ENCODE data around the gene GPR155.
"Not testable (repeated sequence)": the region's sequence is repeated elsewhere in the genome, so short reads cannot be mapped to it uniquely, and the experiment has no call there.

GPR155 gene

GRCh38 chr2:174400853-174401252 lies 86.0 kb downstream of the GPR155 start:
- no peak overlapping the region for H3K9ac ChIP-seq (ENCODE audit: low read depth in 1 of 2, low read length in 2 of 2)
- no peak overlapping the region for H3K4me3 ChIP-seq (ENCODE audit: low read depth in 1 of 2, low read length in 2 of 2)
- H3K4me1 ChIP-seq (ENCODE audit: control insufficient read depth in 1 of 2, insufficient read depth in 2 of 2, low read length in 2 of 2), result peaks cover 5 to 7% of the 10 kb centered on the region in 2 donors
- no peaks in the 10 kb centered on the region for H3K9me3 ChIP-seq (ENCODE audit: control insufficient read depth in 1 of 2, low read length in 2 of 2)
- no peaks in the 10 kb centered on the region for H3K27me3 ChIP-seq (ENCODE audit: control insufficient read depth in 1 of 2, insufficient read depth in 2 of 2, low read length in 2 of 2)
- H3K27ac ChIP-seq (ENCODE audit: low read depth, low read length), result no peak overlapping the region
- peaks cover 0 to 21% of the 10 kb centered on the region in 2 donors for H3K36me3 ChIP-seq (ENCODE audit: control insufficient read depth in 1 of 2, insufficient read depth in 2 of 2, low read length in 2 of 2)

- Histone ChIP-seq H3K4me1 (ENCODE audit: control insufficient read depth in 1 of 2, insufficient read depth in 2 of 2, low read length in 2 of 2) (peaks cover 11 to 14% of the 10 kb centered on the region in 2 donors), H3K27me3 (ENCODE audit: control insufficient read depth in 1 of 2, insufficient read depth in 2 of 2, low read length in 2 of 2) (no peaks in the 10 kb centered on the region), H3K9ac (ENCODE audit: low read depth in 1 of 2, low read length in 2 of 2) (no peak overlapping the region), H3K9me3 (ENCODE audit: control insufficient read depth in 1 of 2, low read length in 2 of 2) (no peaks in the 10 kb centered on the region), H3K4me3 (ENCODE audit: low read depth in 1 of 2, low read length in 2 of 2) (no peak overlapping the region), H3K36me3 (ENCODE audit: control insufficient read depth in 1 of 2, insufficient read depth in 2 of 2, low read length in 2 of 2) (peaks cover 0 to 21% of the 10 kb centered on the region in 2 donors), H3K27ac (ENCODE audit: low read depth, low read length) (no peak overlapping the region)
Observed at GRCh38 chr2:174399171-174399570, 87.7 kb downstream of the GPR155 start.

GRCh38 chr2:174397773-174398172 lies 89.1 kb downstream of the GPR155 start:
- Histone ChIP-seq H3K36me3 (ENCODE audit: control insufficient read depth in 1 of 2, insufficient read depth in 2 of 2, low read length in 2 of 2) (peaks cover 0 to 10% of the 10 kb centered on the region in 2 donors), H3K4me1 (ENCODE audit: control insufficient read depth in 1 of 2, insufficient read depth in 2 of 2, low read length in 2 of 2) (peaks cover 16 to 19% of the 10 kb centered on the region in 2 donors), H3K9ac (ENCODE audit: low read depth in 1 of 2, low read length in 2 of 2) (no peak overlapping the region), H3K27ac (ENCODE audit: low read depth, low read length) (no peak overlapping the region), H3K9me3 (ENCODE audit: control insufficient read depth in 1 of 2, low read length in 2 of 2) (no peaks in the 10 kb centered on the region), H3K4me3 (ENCODE audit: low read depth in 1 of 2, low read length in 2 of 2) (no peak overlapping the region), H3K27me3 (ENCODE audit: control insufficient read depth in 1 of 2, insufficient read depth in 2 of 2, low read length in 2 of 2) (no peaks in the 10 kb centered on the region)

GRCh38 chr2:174395969-174396630 lies 90.7 kb downstream of the GPR155 start:
- no peaks in the 10 kb centered on the region for H3K27me3 ChIP-seq (ENCODE audit: control insufficient read depth in 1 of 2, insufficient read depth in 2 of 2, low read length in 2 of 2)
- peak overlapping the region; percentile 77 for H3K27ac ChIP-seq (ENCODE audit: low read depth, low read length)
- peak overlapping the region; percentile 82 to 93 for H3K9ac ChIP-seq (ENCODE audit: low read depth in 1 of 2, low read length in 2 of 2)
- H3K4me3 ChIP-seq (ENCODE audit: low read depth in 1 of 2, low read length in 2 of 2), result peak overlapping the region; percentile 87 to 100
- peaks cover 16 to 19% of the 10 kb centered on the region in 2 donors for H3K4me1 ChIP-seq (ENCODE audit: control insufficient read depth in 1 of 2, insufficient read depth in 2 of 2, low read length in 2 of 2)
- no peaks in the 10 kb centered on the region for H3K9me3 ChIP-seq (ENCODE audit: control insufficient read depth in 1 of 2, low read length in 2 of 2)
- peaks cover 0 to 3% of the 10 kb centered on the region in 2 donors for H3K36me3 ChIP-seq (ENCODE audit: control insufficient read depth in 1 of 2, insufficient read depth in 2 of 2, low read length in 2 of 2)

GRCh38 chr2:174395284-174395968 lies 91.4 kb downstream of the GPR155 start, which contains the start of gene SCRN3:
SCRN3 (plus strand) TSS chr2:174395730; CDS start chr2:174398284, 2,554 bp downstream.
- H3K36me3 ChIP-seq (ENCODE audit: control insufficient read depth in 1 of 2, insufficient read depth in 2 of 2, low read length in 2 of 2), result peaks cover 0 to 3% of the 10 kb centered on the region in 2 donors
- no peaks in the 10 kb centered on the region for H3K27me3 ChIP-seq (ENCODE audit: control insufficient read depth in 1 of 2, insufficient read depth in 2 of 2, low read length in 2 of 2)
- H3K9ac ChIP-seq (ENCODE audit: low read depth in 1 of 2, low read length in 2 of 2), result peak within 1 kb of the TSS; percentile 82 to 93
- H3K27ac ChIP-seq (ENCODE audit: low read depth, low read length), result peak within 1 kb of the TSS; percentile 77
- H3K4me3 ChIP-seq (ENCODE audit: low read depth in 1 of 2, low read length in 2 of 2), result peak within 1 kb of the TSS; percentile 87 to 100
- no peaks in the 10 kb centered on the region for H3K9me3 ChIP-seq (ENCODE audit: control insufficient read depth in 1 of 2, low read length in 2 of 2)
- H3K4me1 ChIP-seq (ENCODE audit: control insufficient read depth in 1 of 2, insufficient read depth in 2 of 2, low read length in 2 of 2), result peaks cover 16 to 21% of the 10 kb centered on the region in 2 donors

GRCh38 chr2:174392706-174393105 lies 94.1 kb downstream of the GPR155 start:
- Histone ChIP-seq H3K4me1 (ENCODE audit: control insufficient read depth in 1 of 2, insufficient read depth in 2 of 2, low read length in 2 of 2) (peaks cover 16 to 30% of the 10 kb centered on the region in 2 donors), H3K36me3 (ENCODE audit: control insufficient read depth in 1 of 2, insufficient read depth in 2 of 2, low read length in 2 of 2) (peaks cover 0 to 9% of the 10 kb centered on the region in 2 donors), H3K9me3 (ENCODE audit: control insufficient read depth in 1 of 2, low read length in 2 of 2) (no peaks in the 10 kb centered on the region), H3K27ac (ENCODE audit: low read depth, low read length) (no peak overlapping the region), H3K9ac (ENCODE audit: low read depth in 1 of 2, low read length in 2 of 2) (no peak overlapping the region), H3K27me3 (ENCODE audit: control insufficient read depth in 1 of 2, insufficient read depth in 2 of 2, low read length in 2 of 2) (no peaks in the 10 kb centered on the region), H3K4me3 (ENCODE audit: low read depth in 1 of 2, low read length in 2 of 2) (no peak overlapping the region)

- peaks cover 10 to 28% of the 10 kb centered on the region in 2 donors for H3K36me3 ChIP-seq (ENCODE audit: control insufficient read depth in 1 of 2, insufficient read depth in 2 of 2, low read length in 2 of 2)
- H3K27ac ChIP-seq (ENCODE audit: low read depth, low read length), result not testable (repeated sequence)
Observed at GRCh38 chr2:174390303-174390702, 96.5 kb downstream of the GPR155 start.

GRCh38 chr2:174389542-174389941 lies 97.3 kb downstream of the GPR155 start:
- Histone ChIP-seq H3K9me3 (ENCODE audit: control insufficient read depth in 1 of 2, low read length in 2 of 2) (no peaks in the 10 kb centered on the region), H3K9ac (ENCODE audit: low read depth in 1 of 2, low read length in 2 of 2) (no peak overlapping the region), H3K27me3 (ENCODE audit: control insufficient read depth in 1 of 2, insufficient read depth in 2 of 2, low read length in 2 of 2) (no peaks in the 10 kb centered on the region), H3K27ac (ENCODE audit: low read depth, low read length) (no peak overlapping the region), H3K4me1 (ENCODE audit: control insufficient read depth in 1 of 2, insufficient read depth in 2 of 2, low read length in 2 of 2) (peaks cover 9 to 20% of the 10 kb centered on the region in 2 donors), H3K36me3 (ENCODE audit: control insufficient read depth in 1 of 2, insufficient read depth in 2 of 2, low read length in 2 of 2) (peaks cover 10 to 29% of the 10 kb centered on the region in 2 donors), H3K4me3 (ENCODE audit: low read depth in 1 of 2, low read length in 2 of 2) (no peak overlapping the region)

More at GRCh38 chr2:174390303-174390702, 96.5 kb downstream of the GPR155 start:
- H3K27me3 ChIP-seq (ENCODE audit: control insufficient read depth in 1 of 2, insufficient read depth in 2 of 2, low read length in 2 of 2); H3K9ac ChIP-seq (ENCODE audit: low read depth in 1 of 2, low read length in 2 of 2); H3K4me3 ChIP-seq (ENCODE audit: low read depth in 1 of 2, low read length in 2 of 2); H3K9me3 ChIP-seq (ENCODE audit: control insufficient read depth in 1 of 2, low read length in 2 of 2): not testable (repeated sequence)
- H3K4me1 ChIP-seq (ENCODE audit: control insufficient read depth in 1 of 2, insufficient read depth in 2 of 2, low read length in 2 of 2), result peaks cover 12 to 23% of the 10 kb centered on the region in 2 donors

DNA sequence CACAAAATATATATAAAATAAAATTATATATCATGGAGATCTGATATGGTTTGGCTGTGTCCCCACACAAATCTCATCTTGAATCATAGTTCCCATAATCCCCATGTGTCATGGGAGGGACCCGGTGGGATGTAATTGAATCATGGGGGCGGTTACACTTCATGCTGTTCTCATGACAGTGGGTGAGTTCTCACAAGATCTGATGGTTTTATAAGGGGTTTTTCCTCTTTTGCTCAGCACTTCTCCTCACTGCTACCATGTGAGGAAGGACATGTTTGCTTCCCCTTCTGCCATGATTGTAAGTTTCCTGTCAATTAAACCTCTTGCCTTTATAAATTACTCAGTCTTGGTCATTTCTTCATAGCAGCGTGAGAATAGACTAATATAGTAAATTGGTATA lies 98.1 kb downstream of the GPR155 start:
- H3K4me1 ChIP-seq (ENCODE audit: control insufficient read depth in 1 of 2, insufficient read depth in 2 of 2, low read length in 2 of 2), result peaks cover under 1 to 12% of the 10 kb centered on the region in 2 donors
- not testable (repeated sequence) for H3K9ac ChIP-seq (ENCODE audit: low read depth in 1 of 2, low read length in 2 of 2); H3K27ac ChIP-seq (ENCODE audit: low read depth, low read length); H3K9me3 ChIP-seq (ENCODE audit: control insufficient read depth in 1 of 2, low read length in 2 of 2); H3K4me3 ChIP-seq (ENCODE audit: low read depth in 1 of 2, low read length in 2 of 2); H3K27me3 ChIP-seq (ENCODE audit: control insufficient read depth in 1 of 2, insufficient read depth in 2 of 2, low read length in 2 of 2)
- H3K36me3 ChIP-seq (ENCODE audit: control insufficient read depth in 1 of 2, insufficient read depth in 2 of 2, low read length in 2 of 2), result peaks cover 10 to 36% of the 10 kb centered on the region in 2 donors

DNA sequence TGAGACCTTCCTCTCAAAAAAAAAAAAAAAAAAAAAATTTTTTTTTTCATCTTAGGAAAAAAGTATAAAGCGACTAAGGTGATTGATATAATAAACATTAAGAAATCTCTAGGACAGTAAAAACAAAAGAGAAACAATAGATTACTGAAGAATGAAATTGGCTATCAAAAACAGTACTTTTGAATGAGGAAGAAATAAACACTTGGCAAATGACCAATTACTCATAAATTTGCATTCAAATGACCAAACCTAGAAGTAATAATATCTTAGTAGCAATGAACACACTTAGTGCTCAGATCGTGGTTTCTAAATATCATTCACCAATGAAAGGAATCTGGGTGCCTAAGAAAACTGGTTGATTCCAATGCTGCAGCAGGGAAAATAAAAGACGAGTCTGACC lies 101.6 kb downstream of the GPR155 start:
- no peak overlapping the region for H3K9ac ChIP-seq (ENCODE audit: low read depth in 1 of 2, low read length in 2 of 2)
- no peaks in the 10 kb centered on the region for H3K27me3 ChIP-seq (ENCODE audit: control insufficient read depth in 1 of 2, insufficient read depth in 2 of 2, low read length in 2 of 2)
- H3K27ac ChIP-seq (ENCODE audit: low read depth, low read length), result no peak overlapping the region
- H3K4me3 ChIP-seq (ENCODE audit: low read depth in 1 of 2, low read length in 2 of 2), result no peak overlapping the region
- peaks cover 0 to 7% of the 10 kb centered on the region in 2 donors for H3K4me1 ChIP-seq (ENCODE audit: control insufficient read depth in 1 of 2, insufficient read depth in 2 of 2, low read length in 2 of 2)
- peaks cover 15 to 47% of the 10 kb centered on the region in 2 donors for H3K36me3 ChIP-seq (ENCODE audit: control insufficient read depth in 1 of 2, insufficient read depth in 2 of 2, low read length in 2 of 2)
- no peaks in the 10 kb centered on the region for H3K9me3 ChIP-seq (ENCODE audit: control insufficient read depth in 1 of 2, low read length in 2 of 2)

Measured in duodenal mucosa (tissue), 2 donors.